MM.1S (cell line): ENCODE measurements around the gene ST3GAL3.

Experiments
- EZH2 ChIP-seq: fragments of 300-600 bp; sonication (generic); optimal IDR thresholded peaks from 2 replicates; pipeline ENCODE3; 2017; ENCODE audit warnings: low read depth, mild to moderate bottlenecking, antibody characterized with exemption, low read length, mixed read lengths
- EZH2phosphoT487 ChIP-seq: fragments of 300-600 bp; sonication (generic); IDR thresholded peaks from 2 replicates; pipeline ENCODE4 v1.6.1; 2018; ENCODE audit warnings: antibody characterized with exemption, low read length
- TF ChIP-seq, protein P1 (sequence below): fragments of 300-600 bp; sonication (generic); IDR thresholded peaks from 2 replicates; pipeline ENCODE4 v1.5.1; 2016; ENCODE audit warnings: antibody characterized with exemption, low read length, mixed read lengths

DNA sequence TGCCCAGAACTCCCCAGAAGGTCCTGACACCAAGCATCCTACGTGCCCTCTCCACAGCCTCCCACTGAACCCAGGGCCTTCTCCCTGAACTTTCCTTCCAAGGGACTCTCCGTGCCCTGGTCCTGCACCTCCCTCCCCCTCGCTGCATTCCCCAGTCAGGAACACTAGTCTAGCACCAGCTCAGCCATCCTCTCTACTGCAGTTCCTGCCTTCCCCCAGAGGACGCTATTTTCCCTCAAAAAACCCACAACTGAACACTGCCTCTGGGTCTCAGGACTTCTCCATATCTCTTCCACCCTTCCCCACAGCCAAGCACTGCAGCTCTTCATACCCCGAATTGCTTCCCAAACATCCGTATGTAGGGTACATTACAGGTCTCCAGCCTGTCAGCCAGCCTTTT lies 213.7 kb downstream of the ST3GAL3 start:
- TF ChIP-seq, protein P1, sequence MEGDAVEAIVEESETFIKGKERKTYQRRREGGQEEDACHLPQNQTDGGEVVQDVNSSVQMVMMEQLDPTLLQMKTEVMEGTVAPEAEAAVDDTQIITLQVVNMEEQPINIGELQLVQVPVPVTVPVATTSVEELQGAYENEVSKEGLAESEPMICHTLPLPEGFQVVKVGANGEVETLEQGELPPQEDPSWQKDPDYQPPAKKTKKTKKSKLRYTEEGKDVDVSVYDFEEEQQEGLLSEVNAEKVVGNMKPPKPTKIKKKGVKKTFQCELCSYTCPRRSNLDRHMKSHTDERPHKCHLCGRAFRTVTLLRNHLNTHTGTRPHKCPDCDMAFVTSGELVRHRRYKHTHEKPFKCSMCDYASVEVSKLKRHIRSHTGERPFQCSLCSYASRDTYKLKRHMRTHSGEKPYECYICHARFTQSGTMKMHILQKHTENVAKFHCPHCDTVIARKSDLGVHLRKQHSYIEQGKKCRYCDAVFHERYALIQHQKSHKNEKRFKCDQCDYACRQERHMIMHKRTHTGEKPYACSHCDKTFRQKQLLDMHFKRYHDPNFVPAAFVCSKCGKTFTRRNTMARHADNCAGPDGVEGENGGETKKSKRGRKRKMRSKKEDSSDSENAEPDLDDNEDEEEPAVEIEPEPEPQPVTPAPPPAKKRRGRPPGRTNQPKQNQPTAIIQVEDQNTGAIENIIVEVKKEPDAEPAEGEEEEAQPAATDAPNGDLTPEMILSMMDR = no peak
- TF ChIP-seq EZH2 (no peak), EZH2phosphoT487 (no peak)
